ENCODE results near the gene SYNE3. TPM values are rescaled to one million over a fixed set of nuclear protein-coding genes. Genes with fewer than 3 reads are reported as not detected.

SYNE3 gene
- polyA plus RNA-seq, 1 donor (not counting 4 experiments of a cell fraction or from before 2014, with no cell fraction given) = 1.0 TPM

- no peaks in the 10 kb centered on the region for H3K79me2 ChIP-seq (ENCODE audit: control insufficient read depth, insufficient read depth, low read length)
- H2AFZ ChIP-seq (ENCODE audit: control insufficient read depth, low read length) = no peak overlapping the region
- TF ChIP-seq EZH2 (IDR thresholded peaks at IDR 0.05; ENCODE audit: low read length) = no peak
- TF ChIP-seq CTCF (optimal IDR thresholded peaks at IDR 0.05 in 1 of 3, IDR thresholded peaks at IDR 0.05 in 1 of 3, conservative IDR thresholded peaks at IDR 0.05 in 1 of 3; ENCODE audit: extremely low read depth in 1 of 3, insufficient read depth in 2 of 3, low read length in 3 of 3) = no peak
- peaks cover 2% of the 10 kb centered on the region for H3K9me1 ChIP-seq (ENCODE audit: control insufficient read depth, extremely low read depth, insufficient read depth, low read length)
- peaks cover 0 to 3% of the 10 kb centered on the region in 2 experiments for H3K36me3 ChIP-seq (ENCODE audit: control insufficient read depth in 2 of 2, extremely low read depth in 1 of 2, insufficient read depth in 2 of 2, low read length in 2 of 2)
- no peak overlapping the region for H3K9ac ChIP-seq (ENCODE audit: control insufficient read depth, extremely low read depth, insufficient read depth, low read length)
- no peak overlapping the region for H3K4me2 ChIP-seq (ENCODE audit: control insufficient read depth, extremely low read depth, insufficient read depth, low read depth, low read length)
- peaks cover 2% of the 10 kb centered on the region for H4K20me1 ChIP-seq (ENCODE audit: control insufficient read depth, extremely low read depth, insufficient read depth, low read length)
- peaks cover 20% of the 10 kb centered on the region for H3K4me1 ChIP-seq (ENCODE audit: control insufficient read depth, extremely low read depth, insufficient read depth, low read length)
- no peak for DNase-seq (ENCODE audit: low read depth, low spot score)
- dilution Hi-C loops (cut with MboI; ENCODE audit: extremely low pct_ligation_motif_present, low sequenced_read_pairs) = no loop called here
- no peak overlapping the region for H3K27ac ChIP-seq (ENCODE audit: control insufficient read depth, insufficient read depth, low read length)
- no peak for FAIRE-seq
- H3K4me3 ChIP-seq (ENCODE audit: control insufficient read depth in 2 of 3, extremely low read depth in 1 of 3, insufficient read depth in 2 of 3, low read depth in 1 of 3, low read length in 3 of 3) = no peak overlapping the region
- no peaks in the 10 kb centered on the region for H3K9me3 ChIP-seq (ENCODE audit: control insufficient read depth, low read depth, low read length)
- H3K27me3 ChIP-seq (ENCODE audit: control insufficient read depth, extremely low read depth, insufficient read depth, low read length) = no peaks in the 10 kb centered on the region
Measured at GRCh38 chr14:95503365-95504134, 12.9 kb downstream of the SYNE3 start.

- no peak overlapping the region for H2AFZ ChIP-seq (ENCODE audit: control insufficient read depth, low read length)
- FAIRE-seq = no peak
- H3K27me3 ChIP-seq (ENCODE audit: control insufficient read depth, extremely low read depth, insufficient read depth, low read length) = no peaks in the 10 kb centered on the region
Measured at GRCh38 chr14:95502381-95502950, 14.0 kb downstream of the SYNE3 start.

More at GRCh38 chr14:95502381-95502950, 14.0 kb downstream of the SYNE3 start:
- no peak overlapping the region for H3K4me2 ChIP-seq (ENCODE audit: control insufficient read depth, extremely low read depth, insufficient read depth, low read depth, low read length)
- H3K79me2 ChIP-seq (ENCODE audit: control insufficient read depth, insufficient read depth, low read length) = no peaks in the 10 kb centered on the region
- H3K4me3 ChIP-seq (ENCODE audit: control insufficient read depth in 2 of 3, extremely low read depth in 1 of 3, insufficient read depth in 2 of 3, low read depth in 1 of 3, low read length in 3 of 3) = no peak overlapping the region
- no peaks in the 10 kb centered on the region for H3K9me3 ChIP-seq (ENCODE audit: control insufficient read depth, low read depth, low read length)
- dilution Hi-C loops (cut with MboI; ENCODE audit: extremely low pct_ligation_motif_present, low sequenced_read_pairs) = no loop called here
- H3K4me1 ChIP-seq (ENCODE audit: control insufficient read depth, extremely low read depth, insufficient read depth, low read length) = peaks cover 10% of the 10 kb centered on the region
- H3K9ac ChIP-seq (ENCODE audit: control insufficient read depth, extremely low read depth, insufficient read depth, low read length) = no peak overlapping the region
- TF ChIP-seq EZH2 (IDR thresholded peaks at IDR 0.05; ENCODE audit: low read length) = no peak
- no peak for TF ChIP-seq CTCF (optimal IDR thresholded peaks at IDR 0.05 in 1 of 3, IDR thresholded peaks at IDR 0.05 in 1 of 3, conservative IDR thresholded peaks at IDR 0.05 in 1 of 3; ENCODE audit: extremely low read depth in 1 of 3, insufficient read depth in 2 of 3, low read length in 3 of 3)
- H4K20me1 ChIP-seq (ENCODE audit: control insufficient read depth, extremely low read depth, insufficient read depth, low read length) = peaks cover 2% of the 10 kb centered on the region
- H3K36me3 ChIP-seq (ENCODE audit: control insufficient read depth in 2 of 2, extremely low read depth in 1 of 2, insufficient read depth in 2 of 2, low read length in 2 of 2) = peaks cover 0 to 3% of the 10 kb centered on the region in 2 experiments
- H3K27ac ChIP-seq (ENCODE audit: control insufficient read depth, insufficient read depth, low read length) = no peak overlapping the region
- H3K9me1 ChIP-seq (ENCODE audit: control insufficient read depth, extremely low read depth, insufficient read depth, low read length) = peaks cover 2% of the 10 kb centered on the region
- DNase-seq (ENCODE audit: low read depth, low spot score) = no peak
